H1 (cell line): ENCODE measurements around the gene BCL2L1. TPM values are rescaled to one million over a fixed set of nuclear protein-coding genes. Genes with fewer than 3 reads are reported as not detected.

Experiments used
- BRCA1 ChIP-seq: IDR thresholded peaks from 2 replicates; pipeline ENCODE4 v1.6.1; 2012; ENCODE audit warnings: low read depth, low read length, improper control_type of control experiment
- EZH2 ChIP-seq: fragments of 200-600 bp; sonication (generic); IDR thresholded peaks from 2 replicates; pipeline ENCODE4 v1.7.1; 2012; ENCODE audit warnings: low read depth, mild to moderate bottlenecking, moderate library complexity, low read length, inconsistent platforms; ENCODE audit not compliant: severe bottlenecking
- JUN ChIP-seq: IDR thresholded peaks from 2 replicates; pipeline ENCODE4 v1.6.1; 2011; ENCODE audit warnings: low read depth, mild to moderate bottlenecking, improper control_type of control experiment, low read length
- KDM1A ChIP-seq: fragments of 200-600, 300-600 bp; sonication (generic); IDR thresholded peaks from 2 replicates; pipeline ENCODE4 v1.7.1; 2016; ENCODE audit warnings: mild to moderate bottlenecking, low read length, borderline replicate concordance
- SAP30 ChIP-seq: fragments of 300-600 bp; sonication (generic); IDR thresholded peaks from 2 replicates; pipeline ENCODE4 v1.7.1; 2012; ENCODE audit warnings: low read length, moderate library complexity, mild to moderate bottlenecking, inconsistent platforms; ENCODE audit not compliant: insufficient read depth, insufficient replicate concordance
- polyA plus RNA-seq, 7 experiments: library from polyadenylated mRNA; depleted of rRNA in 3 of 7; stranded (reverse) in 5 of 7; unstranded in 2 of 7; fragments of >200 nt in 5 of 7; fragments of 200-250 nt in 2 of 7; gene quantifications; 1 replicate in 5 of 7; 2 replicates in 1 of 7; 4 replicates in 1 of 7; pipeline versions ENCODE4 v1.2.1 to v1.2.3, GENCODE V29; 2011 to 2013; ENCODE audit warnings: missing spikeins in 2 of 7, mixed read lengths in 2 of 7
- total RNA-seq: library from RNA; stranded (reverse); fragmentation: NEBNext Ultra II Directional; extraction: Animal tissue kit (Norgen Biotek cat#: 25700); gene quantifications from 2 replicates; pipeline ENCODE4 v1.2.1, GENCODE V29; 2021
- TF ChIP-seq, protein P1 (sequence below), 3 experiments: IDR thresholded peaks; 1 replicate in 2 of 3; 2 replicates in 1 of 3; pipeline versions ENCODE4 v1.5.1 to v1.6.1; 2011; ENCODE audit warnings: low read length in 3 of 3, mild to moderate bottlenecking in 3 of 3, inconsistent platforms in 2 of 3, low read depth in 1 of 3, moderate library complexity in 1 of 3; ENCODE audit not compliant: insufficient read depth in 1 of 3; ENCODE audit errors: control extremely low read depth in 1 of 3

Gene BCL2L1
- total and polyA plus RNA-seq, 2 of the 8 experiments (the other 6 are each of a cell fraction or from before 2014, with no cell fraction given): 64.9 to 66.1 TPM

DNA sequence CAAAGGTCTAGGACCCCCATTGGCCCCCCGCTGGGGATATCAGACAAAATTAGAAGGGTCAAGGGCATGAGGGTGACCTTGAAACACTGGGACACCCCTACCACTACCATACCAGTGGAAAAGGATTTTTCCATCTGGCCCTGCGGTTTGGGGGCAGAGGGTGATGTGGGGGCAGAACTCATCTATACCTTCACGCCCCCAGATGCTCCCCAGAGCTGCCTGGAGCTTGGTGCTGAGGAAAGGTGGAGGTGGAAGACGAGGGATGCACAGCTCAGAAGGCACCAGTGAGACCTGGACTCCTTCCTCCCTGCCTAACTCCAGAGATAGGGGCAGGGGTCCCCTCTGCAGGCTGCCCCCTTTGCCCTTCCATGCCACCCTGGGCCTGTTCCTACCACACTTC lies 83.9 kb downstream of the BCL2L1 start (continued):
- TF ChIP-seq BRCA1 (no peak), SAP30 (no peak), JUN (no peak), KDM1A (no peak), EZH2 (no peak)
- TF ChIP-seq, protein P1, sequence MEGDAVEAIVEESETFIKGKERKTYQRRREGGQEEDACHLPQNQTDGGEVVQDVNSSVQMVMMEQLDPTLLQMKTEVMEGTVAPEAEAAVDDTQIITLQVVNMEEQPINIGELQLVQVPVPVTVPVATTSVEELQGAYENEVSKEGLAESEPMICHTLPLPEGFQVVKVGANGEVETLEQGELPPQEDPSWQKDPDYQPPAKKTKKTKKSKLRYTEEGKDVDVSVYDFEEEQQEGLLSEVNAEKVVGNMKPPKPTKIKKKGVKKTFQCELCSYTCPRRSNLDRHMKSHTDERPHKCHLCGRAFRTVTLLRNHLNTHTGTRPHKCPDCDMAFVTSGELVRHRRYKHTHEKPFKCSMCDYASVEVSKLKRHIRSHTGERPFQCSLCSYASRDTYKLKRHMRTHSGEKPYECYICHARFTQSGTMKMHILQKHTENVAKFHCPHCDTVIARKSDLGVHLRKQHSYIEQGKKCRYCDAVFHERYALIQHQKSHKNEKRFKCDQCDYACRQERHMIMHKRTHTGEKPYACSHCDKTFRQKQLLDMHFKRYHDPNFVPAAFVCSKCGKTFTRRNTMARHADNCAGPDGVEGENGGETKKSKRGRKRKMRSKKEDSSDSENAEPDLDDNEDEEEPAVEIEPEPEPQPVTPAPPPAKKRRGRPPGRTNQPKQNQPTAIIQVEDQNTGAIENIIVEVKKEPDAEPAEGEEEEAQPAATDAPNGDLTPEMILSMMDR (IDR thresholded peaks at IDR 0.05; ENCODE audit: control extremely low read depth in 1 of 3, insufficient read depth in 1 of 3, low read depth in 1 of 3, low read length in 3 of 3): no peak
- TF ChIP-seq, all 59 proteins: peak for 0
